NOMO-1 (cell line): Measurements from ENCODE around the gene EPS8L2.
"Not testable (repeated sequence)": the region's sequence is repeated elsewhere in the genome, so short reads cannot be mapped to it uniquely, and the experiment has no call there.

Experiments
- DNase-seq, 2 experiments: peaks; one replicate each; lab custom pipeline; 2025; ENCODE audit not compliant: unreplicated experiment in 2 of 2; lab: John Stamatoyannopoulos, UW

EPS8L2 gene

DNA sequence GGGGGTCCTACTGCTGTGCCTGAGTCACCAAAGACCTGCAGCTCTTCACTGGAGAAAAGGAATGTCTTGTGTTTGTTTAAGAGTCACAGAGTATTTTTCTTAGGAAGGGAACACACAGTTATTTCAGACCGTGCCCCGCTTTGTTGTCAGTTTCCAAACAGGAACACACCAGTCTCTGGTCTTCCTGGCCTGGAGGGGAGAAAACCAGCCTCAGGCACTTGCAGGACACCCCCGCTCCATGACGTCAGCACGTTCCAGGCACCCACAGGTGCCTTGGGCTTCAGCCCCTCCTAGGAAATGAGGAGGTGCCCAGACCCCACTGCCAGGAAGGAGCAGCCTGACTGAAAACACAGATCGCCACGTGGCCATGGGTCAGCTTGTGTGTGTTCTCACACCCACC, 16.4 kb upstream of the EPS8L2 start:
- DNase-seq, result no peak

DNA sequence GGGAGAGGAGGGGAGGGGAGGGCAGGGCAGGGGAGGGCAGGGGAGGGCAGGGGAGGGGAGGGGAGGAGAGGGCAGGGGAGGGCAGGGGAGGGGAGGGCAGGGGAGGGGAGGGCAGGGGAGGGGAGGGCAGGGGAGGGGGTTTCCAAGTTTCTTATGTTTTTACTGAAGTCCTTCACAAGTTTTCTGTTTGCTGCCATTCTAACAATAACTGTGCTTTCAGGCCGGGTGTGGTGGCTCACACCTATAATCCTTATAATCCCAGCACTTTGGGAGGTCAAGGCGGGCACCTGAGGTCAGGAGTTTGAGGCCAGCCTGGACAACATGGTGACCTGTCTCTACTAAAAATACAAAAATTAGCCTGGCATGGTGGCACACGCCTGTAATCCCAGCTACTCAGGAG, 15.8 kb upstream of the EPS8L2 start:
- DNase-seq, result not testable (repeated sequence)

DNA sequence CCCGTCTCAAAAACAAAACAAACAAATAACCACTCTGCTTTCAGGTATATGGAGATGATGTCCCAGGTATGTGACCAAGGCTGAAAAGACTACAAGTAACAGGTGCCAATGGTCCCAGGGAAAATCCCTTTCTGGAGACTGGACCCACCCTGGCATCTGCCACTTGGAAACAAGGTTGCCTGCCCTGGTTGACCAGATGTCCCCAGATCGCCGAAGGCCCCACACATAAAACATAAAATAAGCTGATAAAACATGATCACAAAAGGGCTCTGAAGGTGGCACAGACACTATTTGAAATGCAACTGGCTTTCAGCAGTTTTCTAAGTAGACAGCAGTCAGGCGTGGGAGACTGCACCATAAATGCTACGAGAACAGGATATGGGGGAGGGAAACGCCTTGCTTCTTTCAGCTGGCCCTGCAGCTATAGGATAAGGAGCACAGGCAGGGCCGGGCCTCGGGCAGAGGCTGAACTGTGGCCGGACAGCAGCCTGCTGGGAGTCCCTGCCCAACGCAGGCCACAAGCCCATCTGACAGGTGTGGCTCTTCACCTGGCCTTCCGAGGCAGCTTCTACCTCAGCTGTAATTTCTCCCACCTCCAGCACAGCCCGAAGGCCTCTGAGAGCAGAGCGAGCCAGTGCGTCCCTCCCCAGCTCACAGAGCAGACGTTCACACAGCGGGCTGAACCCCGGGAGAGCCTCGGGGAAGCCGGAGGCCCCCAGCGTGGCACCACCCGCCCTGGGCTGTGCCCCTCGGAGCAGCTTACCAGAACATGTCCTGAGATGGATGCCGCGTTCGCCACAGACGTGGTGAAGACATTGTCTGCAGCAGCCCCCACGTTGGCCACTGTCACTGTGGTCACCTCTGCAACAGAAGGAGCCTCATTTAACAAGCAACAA, 15.0 kb upstream of the EPS8L2 start:
- DNase-seq, result no peak

DNA sequence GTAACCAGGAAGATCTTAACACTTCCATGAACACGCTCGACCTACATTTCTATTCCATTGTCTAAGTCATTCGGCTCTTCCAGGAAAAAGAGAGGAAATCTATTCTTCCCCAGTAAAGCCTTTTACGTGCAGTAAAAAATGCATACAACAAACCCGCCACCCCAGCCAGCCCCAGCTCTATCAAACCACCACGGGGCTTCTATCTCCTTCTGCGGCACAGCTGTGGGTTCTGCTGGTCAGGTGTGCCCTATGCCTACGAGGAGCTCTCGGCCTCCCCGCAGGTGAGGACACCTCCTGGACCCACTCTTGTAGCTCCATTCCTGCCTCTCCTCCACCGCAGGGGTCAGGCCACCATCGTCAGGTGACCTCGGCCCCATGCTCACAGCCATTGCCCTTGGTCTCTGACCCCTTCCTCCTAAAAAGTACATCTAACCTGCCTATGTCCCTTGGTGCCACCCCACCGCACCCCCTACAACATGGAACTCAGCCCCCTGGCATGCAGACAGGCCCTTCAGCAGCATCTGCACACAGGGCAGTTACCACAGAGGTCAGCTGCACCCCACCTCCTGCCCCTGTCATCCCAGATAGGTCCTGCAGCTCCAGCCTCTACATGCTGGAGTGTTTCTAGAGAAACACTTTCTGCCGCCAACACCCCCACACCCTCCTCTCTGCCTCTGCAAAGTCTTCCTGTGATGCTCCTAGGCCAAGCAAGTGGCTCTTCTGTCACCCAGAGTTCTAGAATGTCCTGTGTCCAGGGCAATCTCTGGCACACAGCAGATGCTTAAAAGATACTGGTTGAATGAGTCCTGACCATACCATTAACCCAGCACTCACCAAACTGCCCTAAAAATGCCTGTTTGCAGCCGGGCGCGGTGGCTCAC, 14.1 kb upstream of the EPS8L2 start:
- DNase-seq, result no peak

DNA sequence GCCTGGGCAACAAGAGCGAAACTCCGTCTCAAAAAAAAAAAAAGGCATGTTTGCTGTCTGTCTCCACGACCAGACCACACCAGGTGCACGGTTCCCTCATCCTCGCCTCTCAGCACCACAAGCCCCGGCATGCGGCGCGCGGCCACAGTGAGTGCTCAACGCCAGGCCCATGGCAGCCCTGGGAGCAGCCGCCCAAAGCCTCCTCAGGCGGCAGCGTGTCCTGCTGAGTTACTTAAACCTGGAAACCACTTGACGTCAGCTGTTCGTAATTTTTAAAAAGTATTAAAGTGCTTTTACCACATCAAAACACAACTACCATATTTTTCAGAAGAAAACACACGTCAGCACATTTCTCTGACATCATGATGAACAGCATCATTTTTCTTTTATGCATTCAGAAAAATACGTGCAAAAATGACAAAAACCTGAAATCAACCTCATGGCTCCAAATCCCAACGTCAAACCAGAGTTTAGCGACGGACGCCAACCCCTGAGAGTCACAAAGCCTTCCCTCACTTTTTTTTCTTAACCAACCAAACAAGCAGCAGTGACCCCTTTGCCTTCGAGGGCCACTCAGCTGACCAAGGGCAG, 13.1 kb upstream of the EPS8L2 start:
- no peak for DNase-seq

DNA sequence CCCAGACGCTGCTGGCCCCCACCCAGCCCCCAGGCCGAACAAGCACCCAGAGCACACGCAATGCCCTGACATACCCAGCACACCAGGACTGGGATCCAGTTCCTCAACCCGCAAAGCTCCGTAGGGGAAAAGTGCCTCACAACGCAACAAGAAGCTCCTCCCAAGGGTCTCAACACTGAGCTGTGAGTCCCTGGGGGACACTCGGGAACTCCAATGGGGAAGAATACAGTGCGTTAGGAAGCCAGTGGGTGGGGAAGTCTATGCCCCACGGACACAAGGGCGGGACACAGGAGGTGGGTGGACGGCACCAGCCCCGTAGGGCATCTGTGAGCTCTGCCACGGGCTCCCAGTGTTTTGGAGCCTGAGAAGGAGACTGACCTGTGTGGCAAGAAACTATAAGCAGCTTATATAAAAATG, 12.6 kb upstream of the EPS8L2 start:
- DNase-seq, result no peak

DNA sequence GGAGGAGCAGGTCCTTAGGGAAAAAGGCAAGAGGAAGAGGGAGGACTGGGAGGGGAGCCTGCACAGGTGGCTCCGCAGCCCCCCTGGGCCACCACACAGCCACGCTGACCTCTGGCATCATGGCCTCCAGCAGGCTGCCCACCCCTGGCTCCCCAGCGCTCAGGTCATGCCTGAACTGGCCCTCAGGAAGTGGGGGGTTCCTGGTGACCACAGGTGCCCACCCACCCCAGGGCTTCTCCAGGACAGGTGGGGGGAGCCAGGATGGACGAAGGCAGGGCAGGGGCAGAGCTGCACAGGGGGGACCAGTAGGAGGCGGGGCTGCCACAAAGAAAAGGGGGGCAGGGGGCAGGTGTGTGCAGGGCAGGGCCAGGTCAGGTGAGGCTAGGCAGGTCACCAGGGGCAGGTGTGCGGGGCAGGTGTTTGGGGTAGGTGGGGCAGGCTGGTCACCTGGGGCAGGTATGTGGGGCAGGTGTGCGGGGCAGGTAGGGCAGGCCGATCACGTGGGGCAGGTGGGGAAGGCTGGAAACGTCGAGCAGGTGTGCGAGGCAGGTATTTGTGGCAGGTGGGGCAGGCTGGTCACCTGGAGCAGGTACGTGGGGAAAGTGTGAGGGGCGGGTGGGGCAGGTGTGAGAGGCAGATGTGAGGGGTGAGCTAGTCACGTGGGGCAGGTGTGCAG, 12.0 kb upstream of the EPS8L2 start:
- no peak for DNase-seq

DNA sequence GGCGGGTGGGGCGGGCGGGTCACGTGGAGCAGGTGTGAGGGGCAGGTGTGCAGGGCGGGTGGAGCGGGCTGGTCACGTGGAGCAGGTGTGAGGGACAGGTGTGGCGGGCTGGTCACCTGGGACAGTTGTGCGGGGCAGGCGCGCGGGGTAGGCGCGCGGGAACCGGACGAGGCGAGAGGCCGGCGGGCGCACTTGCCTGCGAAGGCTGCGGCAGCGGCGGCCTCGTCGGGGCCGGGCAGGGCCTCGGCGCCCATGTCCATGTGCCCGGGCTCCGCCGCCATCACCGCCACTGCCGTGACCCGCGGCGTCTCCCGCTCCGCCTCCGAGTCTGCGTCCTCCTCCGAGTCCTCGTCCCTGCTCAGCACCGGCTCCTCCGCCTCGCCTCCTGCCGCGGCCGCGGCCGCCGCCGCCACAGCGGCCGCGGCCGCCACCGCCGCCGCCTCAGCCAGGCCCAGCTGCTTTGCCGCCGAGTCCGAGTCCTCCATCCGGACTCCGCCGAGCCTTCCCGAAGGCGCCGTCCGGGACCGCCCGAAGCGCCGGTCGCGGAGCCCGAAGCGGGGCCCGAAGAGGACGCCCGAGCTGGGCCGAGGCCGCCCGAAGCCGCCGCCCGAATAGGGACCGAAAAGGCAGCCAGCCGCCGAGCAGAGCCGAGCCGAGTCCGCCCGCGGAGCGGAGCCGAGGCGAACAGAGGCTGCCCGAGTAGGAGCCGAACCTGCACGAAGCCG, 11.3 kb upstream of the EPS8L2 start, which contains the start of gene DEAF1:
Gene DEAF1 (minus strand): TSS at position 660 of the 725 bp plus-strand sequence. CDS start 175 bp downstream, at position 485.
- peak; percentile 97 for DNase-seq

DNA sequence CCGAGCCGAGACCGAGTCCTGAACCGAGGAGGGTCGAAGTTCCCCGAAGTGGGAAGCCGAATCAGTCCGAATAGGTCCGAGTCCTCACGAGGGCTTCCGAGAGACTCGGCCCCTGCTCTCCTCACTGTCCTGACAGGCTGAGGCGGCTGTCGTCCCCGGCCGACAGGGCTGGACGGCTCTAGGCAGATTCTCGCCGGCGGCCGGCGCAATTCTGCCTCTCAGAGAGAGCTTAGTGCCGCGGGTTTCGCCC, 10.8 kb upstream of the EPS8L2 start:
- no peak for DNase-seq

DNA sequence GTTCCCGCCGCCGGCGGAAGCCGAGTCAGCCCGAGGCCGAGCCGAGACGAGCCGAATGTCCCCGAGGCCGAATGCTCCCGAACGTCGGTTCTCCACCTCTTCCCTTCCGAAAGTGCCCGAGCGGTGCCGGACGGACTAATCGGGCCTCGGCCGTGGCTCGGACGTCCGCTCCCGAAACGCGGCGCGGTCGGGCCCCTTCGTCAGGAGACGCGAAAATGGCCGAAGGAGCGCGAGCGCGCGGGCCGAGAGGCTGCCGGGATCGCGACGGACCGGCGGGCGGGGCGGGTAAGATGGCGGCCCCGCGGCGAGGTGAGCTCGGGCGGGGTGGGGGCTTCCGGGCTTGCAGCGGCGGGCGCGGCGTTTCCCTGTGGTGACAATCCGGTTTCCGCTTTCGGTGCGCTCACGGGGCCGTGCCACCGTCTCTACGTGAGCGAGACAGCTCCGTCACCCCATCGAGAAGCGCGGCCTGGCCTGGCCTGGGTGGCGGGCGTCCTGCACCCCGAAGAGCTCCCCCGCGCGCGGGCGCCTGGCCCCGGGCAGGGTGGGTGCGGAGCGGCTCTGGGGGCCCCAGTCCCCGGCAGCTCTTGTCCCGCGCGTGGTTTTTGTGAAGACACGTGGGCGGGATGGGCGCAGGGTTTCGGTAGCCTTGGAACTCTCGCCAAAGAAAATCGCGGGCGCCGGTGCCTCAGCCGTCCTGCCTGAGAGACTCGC, 10.3 kb upstream of the EPS8L2 start, which contains the start of gene TMEM80:
Gene TMEM80 (plus strand): TSS at position 279 of the 711 bp plus-strand sequence. CDS start 12 bp downstream, at position 291.
- DNase-seq, result peak; percentile 97 to 98

DNA sequence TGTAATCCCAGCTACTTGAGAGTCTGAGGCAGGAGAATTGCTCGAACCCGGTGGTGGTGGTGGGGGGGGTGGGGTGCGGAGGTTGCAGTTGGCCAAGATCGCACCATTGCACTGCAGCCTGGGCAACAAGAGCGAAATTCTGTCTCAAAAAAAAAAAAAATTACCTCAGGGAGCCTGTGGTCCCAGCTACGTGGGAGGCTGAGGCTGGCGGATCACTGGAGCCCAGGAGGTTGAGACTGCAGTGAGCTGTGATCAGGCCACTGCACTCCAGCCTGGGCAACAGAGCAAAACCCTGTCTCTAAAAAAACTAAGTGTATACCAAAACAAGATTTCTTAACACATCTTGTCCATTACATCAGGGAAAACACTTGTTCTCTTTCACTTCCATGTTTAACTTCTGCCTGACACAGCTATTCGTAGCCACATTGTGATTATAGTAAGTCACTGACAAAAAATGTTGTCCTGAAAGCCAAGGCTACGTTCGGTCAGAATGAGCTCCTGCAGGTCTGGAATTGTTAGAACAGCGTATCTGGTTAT, 9.0 kb upstream of the EPS8L2 start:
- DNase-seq, result peak; percentile 73 to 95

DNA sequence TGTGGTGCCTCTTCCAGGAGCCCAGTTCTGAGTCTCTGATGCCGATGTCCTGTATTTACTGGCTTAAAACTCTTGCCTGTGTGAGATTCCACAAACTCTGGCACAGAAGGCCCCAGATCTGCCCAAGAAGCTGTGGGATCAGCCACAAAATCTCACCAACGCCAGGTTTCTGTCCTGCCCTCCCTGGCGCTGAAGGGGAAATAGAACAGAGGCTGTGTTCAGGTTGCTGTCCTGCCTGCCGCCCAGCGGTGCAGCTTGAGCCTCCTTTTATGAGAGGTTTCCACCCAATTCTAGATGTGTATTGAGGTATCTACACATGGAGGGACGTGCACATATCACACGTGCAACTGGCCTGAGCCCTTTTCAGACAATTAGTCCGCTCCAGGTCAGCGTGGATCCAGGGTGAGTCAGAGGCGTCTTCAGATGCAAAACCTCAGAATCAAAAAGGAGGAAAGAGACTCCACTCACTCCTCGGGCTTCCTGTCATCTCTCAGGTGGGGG, 8.2 kb upstream of the EPS8L2 start:
- DNase-seq, result no peak

DNA sequence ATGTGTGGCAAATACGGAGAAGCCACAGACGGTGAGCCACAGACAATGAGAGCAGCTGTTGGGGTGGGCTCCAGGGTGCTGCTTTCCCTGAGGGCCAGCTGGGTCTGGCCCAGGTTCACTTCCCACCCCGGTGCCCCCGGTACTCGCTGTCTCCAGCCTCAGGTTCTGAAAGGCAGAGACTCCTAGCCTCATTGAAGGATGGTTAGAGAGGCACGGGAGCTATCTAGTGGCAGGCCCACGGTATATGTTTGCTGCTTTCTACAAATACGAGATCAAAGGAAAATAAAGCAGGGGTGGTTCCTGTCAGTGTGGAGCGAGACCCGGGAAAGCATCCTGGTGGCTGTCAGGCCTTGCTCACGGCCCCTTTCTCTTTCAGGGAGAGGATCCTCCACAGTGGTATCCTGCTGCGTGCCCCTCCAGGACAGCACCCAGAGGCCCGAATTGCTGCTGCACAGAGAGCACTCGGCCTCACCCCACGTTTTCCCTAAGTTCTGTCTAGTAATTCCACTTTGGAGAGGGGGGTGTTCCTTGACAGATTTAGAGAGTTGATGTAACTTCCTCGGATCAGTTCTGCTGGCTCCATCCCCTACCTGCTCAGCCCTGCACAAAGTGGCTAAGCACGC, 7.4 kb upstream of the EPS8L2 start:
- DNase-seq, result no peak

DNA sequence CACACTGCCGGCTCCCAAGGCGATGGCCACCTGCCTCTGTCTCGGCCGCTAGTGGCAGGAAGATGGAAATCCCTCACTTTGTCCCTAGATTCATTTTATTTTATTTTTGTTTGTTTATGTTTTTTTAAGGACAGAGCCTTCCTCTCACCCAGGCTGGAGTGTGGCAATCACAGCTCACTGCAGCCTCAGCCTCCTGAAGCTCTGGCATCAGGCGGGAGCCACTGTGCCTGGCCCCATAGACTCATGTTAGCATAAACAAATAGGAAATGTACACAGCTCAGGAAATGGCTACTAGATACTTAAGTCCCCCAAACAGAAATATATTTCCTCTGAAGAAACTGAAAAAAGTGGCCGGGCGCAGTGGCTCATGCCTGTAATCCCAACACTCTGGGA, 6.9 kb upstream of the EPS8L2 start:
- no peak for DNase-seq

DNA sequence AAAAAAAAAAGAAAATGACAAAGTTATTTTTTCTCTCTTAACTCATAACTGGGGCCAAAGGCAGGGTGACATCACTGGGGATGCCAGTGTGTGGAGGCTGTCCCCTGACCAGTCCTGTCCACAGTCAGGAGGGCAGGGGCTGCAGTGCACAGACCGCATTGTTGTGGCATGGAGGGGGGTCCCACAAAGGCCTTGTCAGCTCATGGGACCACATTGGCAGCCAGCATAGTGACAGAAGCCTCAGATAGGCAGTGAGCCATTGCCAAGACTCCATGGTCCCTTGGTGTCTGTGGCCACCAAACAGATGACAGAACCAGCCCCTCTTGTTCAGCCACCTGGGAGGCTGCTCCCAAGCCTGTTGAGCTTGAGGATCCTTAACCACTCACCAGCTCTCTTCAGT, 6.3 kb upstream of the EPS8L2 start:
- no peak for DNase-seq

DNA sequence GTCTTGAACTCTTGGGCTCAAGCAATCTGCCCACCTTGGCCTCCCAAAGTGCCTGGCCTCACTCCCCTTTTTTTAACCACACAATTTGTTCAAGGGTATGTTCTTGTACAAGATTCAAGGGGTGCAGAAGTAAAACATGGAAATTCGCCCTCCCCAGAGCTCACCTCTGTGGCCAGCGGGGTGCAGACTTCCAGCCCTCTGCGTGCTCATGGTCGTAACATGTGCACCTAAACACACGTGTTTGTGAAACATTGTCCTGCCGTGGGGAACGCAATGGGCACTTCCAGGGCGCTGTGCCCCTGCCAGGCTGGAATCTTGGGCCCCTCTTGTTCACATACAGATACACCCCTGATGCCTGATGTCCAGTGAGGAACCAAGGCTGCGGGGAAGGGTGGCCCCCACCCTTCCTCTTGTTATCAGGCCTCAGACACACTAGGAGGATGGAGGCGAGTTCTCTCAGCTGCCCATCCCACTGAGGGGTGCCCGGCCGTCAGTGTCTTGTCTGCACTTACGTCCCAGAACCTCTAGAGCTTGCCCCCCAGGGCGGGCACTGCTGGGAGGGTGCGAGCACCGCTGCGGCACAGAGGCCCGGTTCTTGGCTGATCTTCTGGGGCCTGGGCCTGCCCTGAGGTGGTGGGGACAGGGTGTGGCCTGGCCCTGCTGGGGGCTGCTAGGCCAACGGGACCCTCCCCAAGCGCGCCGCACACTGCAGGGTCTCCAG, 4.1 kb upstream of the EPS8L2 start:
- no peak for DNase-seq

DNA sequence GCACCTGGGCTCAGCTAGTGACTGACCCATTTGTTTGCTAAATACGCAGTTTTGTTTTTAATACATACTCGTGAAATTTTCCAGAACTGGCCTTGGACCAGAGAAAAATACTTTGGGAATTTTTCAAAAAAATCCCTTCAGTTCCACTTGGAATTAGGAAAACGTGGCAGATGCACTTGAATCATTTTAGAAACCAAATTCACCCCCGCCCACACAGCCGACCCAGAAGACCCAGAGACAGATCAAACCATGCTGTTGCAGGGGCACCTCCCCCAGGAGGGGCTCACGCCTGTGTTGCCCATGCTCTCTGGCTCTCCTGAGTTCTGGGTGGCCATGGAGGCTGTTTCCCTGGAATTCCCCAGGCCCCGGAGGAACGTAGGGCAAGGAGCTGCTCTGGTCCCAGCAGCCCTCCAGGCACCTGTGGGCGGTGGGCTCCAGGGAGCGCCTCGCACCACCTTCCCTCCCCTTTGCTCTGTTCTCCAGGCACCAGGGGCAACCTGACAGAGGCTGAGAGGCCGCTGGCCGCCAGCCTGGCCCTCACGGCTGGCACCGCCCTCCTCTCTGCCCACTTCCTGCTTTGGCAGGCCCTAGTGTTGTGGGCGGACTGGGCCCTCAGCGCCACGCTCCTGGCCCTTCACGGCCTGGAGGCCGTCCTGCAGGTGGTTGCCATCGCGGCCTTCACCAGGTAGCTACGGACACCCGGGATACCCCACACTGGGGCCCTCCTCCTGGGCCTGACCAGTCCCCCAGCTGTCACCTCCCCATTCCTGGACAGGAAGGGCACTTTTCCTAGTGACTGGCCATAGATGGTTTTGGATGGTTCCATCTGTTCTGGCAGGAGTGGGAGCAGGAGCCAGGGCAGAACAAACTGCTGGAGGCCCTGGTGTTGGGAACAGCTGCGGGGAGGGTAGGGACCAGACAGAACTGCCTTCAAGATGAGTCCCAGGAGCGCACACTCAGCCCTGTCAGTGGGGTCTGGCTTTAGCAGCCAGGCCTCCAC, 3.3 kb upstream of the EPS8L2 start:
- no peak for DNase-seq
